ENCODE data around the gene KCNK18.

The KCNK18 gene

DNA sequence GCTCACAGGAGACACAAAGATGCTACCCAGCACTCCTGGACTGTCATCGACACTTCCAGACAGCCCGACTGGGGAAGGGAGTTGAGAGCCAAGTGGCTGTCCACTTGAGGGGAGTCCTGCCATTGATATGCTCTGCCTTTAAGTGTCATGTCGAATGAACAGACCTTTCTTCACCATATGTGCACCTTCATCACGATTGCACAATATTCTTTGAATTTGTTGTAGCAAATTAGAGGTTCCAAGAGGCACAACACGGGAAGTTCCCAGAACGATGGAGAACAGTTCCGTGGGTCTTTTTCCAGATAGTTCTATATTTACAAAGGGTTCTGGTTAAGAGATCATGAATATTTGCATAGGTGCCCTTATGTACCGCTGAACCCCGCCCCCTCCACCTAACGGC, 59.6 kb downstream of the KCNK18 start:
- TF ChIP-seq CEBPB (IDR thresholded peaks at IDR 0.05): peak; percentile 42; the same call in 1 of the 2 replicates
- TF ChIP-seq TAF1 (IDR thresholded peaks at IDR 0.05; ENCODE audit: low read depth): no peak

DNA sequence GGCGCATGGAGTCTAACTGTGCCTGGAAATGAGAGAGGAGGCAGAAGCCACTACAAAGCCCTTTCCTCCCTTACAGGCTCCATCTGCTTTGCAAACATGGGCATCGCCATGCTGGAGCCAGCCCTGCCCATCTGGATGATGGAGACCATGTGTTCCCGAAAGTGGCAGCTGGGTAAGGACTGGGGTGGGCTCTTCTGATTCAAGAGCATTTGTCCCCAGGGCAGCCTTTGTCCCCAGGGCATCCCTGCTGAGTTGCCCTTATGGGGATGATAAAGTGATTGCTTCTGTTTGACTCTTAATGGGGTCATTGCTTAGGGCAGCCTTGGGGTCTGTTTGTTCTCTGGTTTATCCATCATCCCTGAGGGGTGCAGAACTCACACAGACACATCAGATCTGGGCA, 60.4 kb downstream of the KCNK18 start:
- no peak for TF ChIP-seq ZBTB7A (IDR thresholded peaks at IDR 0.05; ENCODE audit: low read depth)

DNA sequence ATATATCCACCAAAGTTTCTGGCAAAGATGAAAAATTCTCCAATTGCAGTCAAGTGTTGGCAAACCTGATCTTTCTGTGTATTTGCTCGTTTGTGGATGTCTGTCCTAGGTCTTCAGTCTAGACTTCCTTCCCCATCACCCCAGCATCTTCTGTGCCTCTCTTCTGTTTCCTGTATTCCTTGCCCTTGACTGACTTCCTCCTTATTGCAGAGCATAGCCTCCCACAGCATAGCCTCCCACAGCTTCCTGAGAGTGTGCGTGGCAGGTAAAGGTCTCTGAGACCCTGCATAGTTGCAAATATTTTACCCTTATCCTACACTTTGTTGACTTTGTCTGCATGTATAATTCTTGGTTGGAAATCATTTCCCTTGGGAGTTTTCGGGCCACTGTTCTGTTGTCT, 62.0 kb downstream of the KCNK18 start:
- TF ChIP-seq TEAD4 (IDR thresholded peaks at IDR 0.05) (no peak), EP300 (IDR thresholded peaks at IDR 0.05; ENCODE audit: borderline replicate concordance) (no peak), ZBTB7A (IDR thresholded peaks at IDR 0.05; ENCODE audit: low read depth) (no peak), FOXM1 (IDR thresholded peaks at IDR 0.05; ENCODE audit: borderline replicate concordance, low read depth) (no peak), CEBPB (IDR thresholded peaks at IDR 0.05) (no peak), NFIC (IDR thresholded peaks at IDR 0.05) (no peak), CREB1 (IDR thresholded peaks at IDR 0.05; ENCODE audit: low read depth) (no peak)
- TF ChIP-seq, protein P1, sequence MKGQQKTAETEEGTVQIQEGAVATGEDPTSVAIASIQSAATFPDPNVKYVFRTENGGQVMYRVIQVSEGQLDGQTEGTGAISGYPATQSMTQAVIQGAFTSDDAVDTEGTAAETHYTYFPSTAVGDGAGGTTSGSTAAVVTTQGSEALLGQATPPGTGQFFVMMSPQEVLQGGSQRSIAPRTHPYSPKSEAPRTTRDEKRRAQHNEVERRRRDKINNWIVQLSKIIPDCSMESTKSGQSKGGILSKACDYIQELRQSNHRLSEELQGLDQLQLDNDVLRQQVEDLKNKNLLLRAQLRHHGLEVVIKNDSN (IDR thresholded peaks at IDR 0.05): no peak
- TF ChIP-seq, protein P2, sequence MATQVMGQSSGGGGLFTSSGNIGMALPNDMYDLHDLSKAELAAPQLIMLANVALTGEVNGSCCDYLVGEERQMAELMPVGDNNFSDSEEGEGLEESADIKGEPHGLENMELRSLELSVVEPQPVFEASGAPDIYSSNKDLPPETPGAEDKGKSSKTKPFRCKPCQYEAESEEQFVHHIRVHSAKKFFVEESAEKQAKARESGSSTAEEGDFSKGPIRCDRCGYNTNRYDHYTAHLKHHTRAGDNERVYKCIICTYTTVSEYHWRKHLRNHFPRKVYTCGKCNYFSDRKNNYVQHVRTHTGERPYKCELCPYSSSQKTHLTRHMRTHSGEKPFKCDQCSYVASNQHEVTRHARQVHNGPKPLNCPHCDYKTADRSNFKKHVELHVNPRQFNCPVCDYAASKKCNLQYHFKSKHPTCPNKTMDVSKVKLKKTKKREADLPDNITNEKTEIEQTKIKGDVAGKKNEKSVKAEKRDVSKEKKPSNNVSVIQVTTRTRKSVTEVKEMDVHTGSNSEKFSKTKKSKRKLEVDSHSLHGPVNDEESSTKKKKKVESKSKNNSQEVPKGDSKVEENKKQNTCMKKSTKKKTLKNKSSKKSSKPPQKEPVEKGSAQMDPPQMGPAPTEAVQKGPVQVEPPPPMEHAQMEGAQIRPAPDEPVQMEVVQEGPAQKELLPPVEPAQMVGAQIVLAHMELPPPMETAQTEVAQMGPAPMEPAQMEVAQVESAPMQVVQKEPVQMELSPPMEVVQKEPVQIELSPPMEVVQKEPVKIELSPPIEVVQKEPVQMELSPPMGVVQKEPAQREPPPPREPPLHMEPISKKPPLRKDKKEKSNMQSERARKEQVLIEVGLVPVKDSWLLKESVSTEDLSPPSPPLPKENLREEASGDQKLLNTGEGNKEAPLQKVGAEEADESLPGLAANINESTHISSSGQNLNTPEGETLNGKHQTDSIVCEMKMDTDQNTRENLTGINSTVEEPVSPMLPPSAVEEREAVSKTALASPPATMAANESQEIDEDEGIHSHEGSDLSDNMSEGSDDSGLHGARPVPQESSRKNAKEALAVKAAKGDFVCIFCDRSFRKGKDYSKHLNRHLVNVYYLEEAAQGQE (IDR thresholded peaks at IDR 0.05; ENCODE audit: low read depth): no peak
- TF ChIP-seq, protein P3, sequence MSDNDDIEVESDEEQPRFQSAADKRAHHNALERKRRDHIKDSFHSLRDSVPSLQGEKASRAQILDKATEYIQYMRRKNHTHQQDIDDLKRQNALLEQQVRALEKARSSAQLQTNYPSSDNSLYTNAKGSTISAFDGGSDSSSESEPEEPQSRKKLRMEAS (IDR thresholded peaks at IDR 0.05): no peak

Measured in Ishikawa (cell line).